ENCODE results near the gene NDUFA5.

The NDUFA5 gene

DNA sequence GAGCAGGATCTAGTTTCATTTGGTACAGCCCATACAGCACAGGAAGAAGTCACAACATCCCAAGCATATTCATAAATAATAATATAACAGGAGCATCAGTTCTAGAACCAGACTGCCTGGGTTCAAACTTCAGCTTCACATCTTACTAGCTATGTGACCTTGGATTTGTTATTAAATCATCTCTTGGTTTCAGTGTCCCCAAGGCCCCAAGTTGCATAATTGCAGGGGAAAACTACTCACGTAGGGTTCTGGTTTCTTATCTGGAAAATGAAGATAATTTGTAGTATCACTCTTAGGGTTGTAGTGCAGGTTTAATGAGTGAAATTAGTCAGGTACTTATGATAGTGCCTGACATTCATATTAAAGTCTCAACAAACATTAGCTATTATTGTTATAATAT is 17.7 kb downstream of the NDUFA5 start:
- ChIA-PET CTCF (interaction anchor here (1.0 to 3.6 kb wide), 5 partner anchors 10 to 45 kb away, joined by 3 to 25 read pairs (median 5); no protein-coding TSS in a partner anchor), POLR2A (no interaction called here)
- no peak overlapping the region for H3K4me3 ChIP-seq (ENCODE audit: control insufficient read depth in 1 of 7, extremely low read depth in 1 of 7, insufficient read depth in 4 of 7, low read depth in 2 of 7, low read length in 6 of 7)
- WGBS (ENCODE audit: insufficient coverage), result 100% methylated on average over 1 of the region's 1 CpG
- no peak overlapping the region for H3K27ac ChIP-seq (ENCODE audit: insufficient read depth in 1 of 2, low read depth in 1 of 2, low read length in 2 of 2, poor library complexity in 1 of 2, severe bottlenecking in 2 of 2)
- H3K9me3 ChIP-seq (ENCODE audit: control extremely low read depth in 1 of 5, control insufficient read depth in 4 of 5, insufficient read depth in 2 of 5, low read depth in 1 of 5, low read length in 4 of 5), result no peaks in the 10 kb centered on the region
- peaks cover 0 to 9% (median 5%) of the 10 kb centered on the region in 4 experiments for H3K4me1 ChIP-seq (ENCODE audit: control extremely low read depth in 1 of 4, control insufficient read depth in 4 of 4, insufficient read depth in 4 of 4, low read length in 3 of 4)
- DNase-seq, result no peak
- no peaks in the 10 kb centered on the region for H3K27me3 ChIP-seq (replicated peaks in 2 of 5; ENCODE audit: control insufficient read depth in 4 of 5, insufficient read depth in 5 of 5, low read length in 4 of 5)
- peaks cover 0 to 7% (median 4%) of the 10 kb centered on the region in 4 experiments for H3K36me3 ChIP-seq (ENCODE audit: control insufficient read depth in 4 of 4, insufficient read depth in 4 of 4, low read length in 3 of 4)

DNA sequence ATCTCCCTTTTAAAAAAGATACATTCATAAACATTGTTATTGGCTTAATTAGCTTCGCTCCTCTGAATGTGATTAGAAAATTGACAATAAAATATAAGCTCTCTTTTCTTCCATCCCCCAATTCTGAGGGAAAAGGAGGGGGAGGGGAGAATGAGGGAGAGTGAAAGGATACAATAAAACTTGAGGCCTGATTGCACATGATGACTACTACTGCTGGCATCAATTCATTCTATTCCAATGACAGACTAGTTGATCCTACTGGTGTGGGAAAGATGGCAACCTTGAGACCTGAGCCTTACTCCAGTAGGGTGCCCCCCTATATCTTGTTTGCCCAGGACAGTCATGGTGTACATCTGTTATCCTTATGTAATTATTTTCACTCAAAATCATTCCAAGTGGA is 18.7 kb downstream of the NDUFA5 start:
- no peak for DNase-seq
- peaks cover 0 to 7% (median 4%) of the 10 kb centered on the region in 4 experiments for H3K36me3 ChIP-seq (ENCODE audit: control insufficient read depth in 4 of 4, insufficient read depth in 4 of 4, low read length in 3 of 4)
- ChIA-PET POLR2A (no interaction called here), CTCF (interaction anchor here (1.0 to 3.6 kb wide), 4 partner anchors 9 to 44 kb away, joined by 3 to 25 read pairs (median 6); no protein-coding TSS in a partner anchor)
- H3K4me1 ChIP-seq (ENCODE audit: control extremely low read depth in 1 of 4, control insufficient read depth in 4 of 4, insufficient read depth in 4 of 4, low read length in 3 of 4), result peaks cover 0 to 14% (median 11%) of the 10 kb centered on the region in 4 experiments
- no peaks in the 10 kb centered on the region for H3K9me3 ChIP-seq (ENCODE audit: control extremely low read depth in 1 of 5, control insufficient read depth in 4 of 5, insufficient read depth in 2 of 5, low read depth in 1 of 5, low read length in 4 of 5)
- H3K27ac ChIP-seq (ENCODE audit: insufficient read depth in 1 of 2, low read depth in 1 of 2, low read length in 2 of 2, poor library complexity in 1 of 2, severe bottlenecking in 2 of 2), result no peak overlapping the region
- H3K4me3 ChIP-seq (ENCODE audit: control insufficient read depth in 1 of 7, extremely low read depth in 1 of 7, insufficient read depth in 4 of 7, low read depth in 2 of 7, low read length in 6 of 7), result no peak overlapping the region
- peaks cover 0 to 5% (median 3%) of the 10 kb centered on the region in 5 experiments for H3K27me3 ChIP-seq (replicated peaks in 2 of 5; ENCODE audit: control insufficient read depth in 4 of 5, insufficient read depth in 5 of 5, low read length in 4 of 5)
- WGBS (ENCODE audit: insufficient coverage), result no CpG with 5 or more reads among the region's 1 CpG

DNA sequence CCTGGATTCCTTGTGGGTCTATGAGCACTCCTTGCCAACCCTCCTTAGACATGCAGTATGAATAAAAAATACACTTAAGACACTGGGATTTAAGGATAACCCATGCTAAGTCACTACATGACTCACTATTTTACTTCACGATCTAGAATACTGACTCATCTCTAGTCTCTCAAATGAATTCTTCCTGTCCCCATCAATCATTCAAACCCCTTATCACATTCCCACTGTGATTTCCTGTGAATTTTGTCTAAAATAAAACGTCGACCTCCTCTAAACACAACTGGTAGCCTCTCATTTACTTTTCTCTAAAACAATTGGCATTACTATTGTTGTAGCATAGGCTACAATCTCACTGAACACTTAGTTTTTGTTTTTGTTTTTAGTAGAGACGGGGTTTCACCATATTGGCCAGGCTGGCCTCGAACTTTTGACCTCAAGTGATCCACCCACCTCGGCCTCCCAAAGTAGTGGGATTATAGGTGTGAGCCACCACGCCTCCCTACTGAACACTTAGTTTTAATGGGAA is 19.4 kb downstream of the NDUFA5 start:
- POLR2A ChIA-PET, result no interaction called here
- Histone ChIP-seq H3K4me1 (ENCODE audit: control extremely low read depth in 1 of 4, control insufficient read depth in 4 of 4, insufficient read depth in 4 of 4, low read length in 3 of 4) (peaks cover 0 to 15% (median 12%) of the 10 kb centered on the region in 4 experiments), H3K36me3 (ENCODE audit: control insufficient read depth in 4 of 4, insufficient read depth in 4 of 4, low read length in 3 of 4) (peaks cover 0 to 5% (median 3%) of the 10 kb centered on the region in 4 experiments), H3K4me3 (ENCODE audit: control insufficient read depth in 1 of 7, extremely low read depth in 1 of 7, insufficient read depth in 4 of 7, low read depth in 2 of 7, low read length in 6 of 7) (no peak overlapping the region), H3K27me3 (replicated peaks in 2 of 5; ENCODE audit: control insufficient read depth in 4 of 5, insufficient read depth in 5 of 5, low read length in 4 of 5) (peaks cover 4 to 11% (median 6%) of the 10 kb centered on the region in 5 experiments), H3K9me3 (ENCODE audit: control extremely low read depth in 1 of 5, control insufficient read depth in 4 of 5, insufficient read depth in 2 of 5, low read depth in 1 of 5, low read length in 4 of 5) (no peaks in the 10 kb centered on the region), H3K27ac (ENCODE audit: insufficient read depth in 1 of 2, low read depth in 1 of 2, low read length in 2 of 2, poor library complexity in 1 of 2, severe bottlenecking in 2 of 2) (no peak overlapping the region)
- 5% methylated on average over 3 of the region's 7 CpGs for WGBS (ENCODE audit: insufficient coverage)
- peak; percentile 25 to 66 (median 36) for DNase-seq
- CTCF ChIA-PET, result interaction anchor here (1.0 to 3.6 kb wide), 3 partner anchors 10 to 44 kb away, joined by 3 to 25 read pairs (median 10); no protein-coding TSS in a partner anchor

DNA sequence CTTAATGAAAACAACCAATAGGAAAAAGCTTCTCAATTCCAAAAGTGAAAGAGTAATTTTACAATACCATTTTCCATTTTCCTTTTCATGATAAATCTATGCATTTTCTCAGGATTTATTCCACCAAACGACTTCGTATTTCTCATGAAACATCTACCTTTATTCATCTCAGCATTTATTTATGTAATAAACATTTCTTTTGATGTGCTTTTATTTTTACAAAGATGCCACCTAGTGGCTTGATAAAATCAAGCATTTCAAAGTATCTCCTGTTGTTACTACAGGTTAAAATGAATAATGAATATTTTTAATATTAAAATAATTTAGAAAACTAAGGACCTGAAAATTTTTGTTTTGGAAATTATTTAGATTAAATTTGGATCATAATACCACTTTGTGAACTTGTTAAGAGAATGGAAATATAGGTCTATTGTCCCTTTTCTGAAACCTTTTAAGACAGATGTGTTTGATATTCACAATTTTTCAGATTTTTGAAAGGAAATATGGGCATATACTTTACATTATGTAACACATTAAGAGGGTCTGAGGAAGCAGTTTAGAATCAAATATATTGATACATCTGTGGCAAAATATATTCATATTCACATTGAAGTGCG is 20.5 kb downstream of the NDUFA5 start:
- H3K4me1 ChIP-seq (ENCODE audit: control extremely low read depth in 1 of 4, control insufficient read depth in 4 of 4, insufficient read depth in 4 of 4, low read length in 3 of 4), result peaks cover 0 to 17% (median 13%) of the 10 kb centered on the region in 4 experiments
- H3K9me3 ChIP-seq (ENCODE audit: control extremely low read depth in 1 of 5, control insufficient read depth in 4 of 5, insufficient read depth in 2 of 5, low read depth in 1 of 5, low read length in 4 of 5), result no peaks in the 10 kb centered on the region
- peaks cover 4 to 17% (median 6%) of the 10 kb centered on the region in 5 experiments for H3K27me3 ChIP-seq (replicated peaks in 2 of 5; ENCODE audit: control insufficient read depth in 4 of 5, insufficient read depth in 5 of 5, low read length in 4 of 5)
- CTCF ChIA-PET, result interaction anchor here (0.6 kb wide), 1 partner anchor 43 kb away, joined by 5 read pairs; no protein-coding TSS in a partner anchor
- POLR2A ChIA-PET, result no interaction called here
- H3K4me3 ChIP-seq (ENCODE audit: control insufficient read depth in 1 of 7, extremely low read depth in 1 of 7, insufficient read depth in 4 of 7, low read depth in 2 of 7, low read length in 6 of 7), result no peak overlapping the region
- peaks cover 0 to 3% (median 0%) of the 10 kb centered on the region in 4 experiments for H3K36me3 ChIP-seq (ENCODE audit: control insufficient read depth in 4 of 4, insufficient read depth in 4 of 4, low read length in 3 of 4)
- H3K27ac ChIP-seq (ENCODE audit: insufficient read depth in 1 of 2, low read depth in 1 of 2, low read length in 2 of 2, poor library complexity in 1 of 2, severe bottlenecking in 2 of 2), result no peak overlapping the region
- DNase-seq, result peak; percentile 26 to 67 (median 58)
- WGBS (ENCODE audit: insufficient coverage), result no CpG with 5 or more reads among the region's 3 CpGs

DNA sequence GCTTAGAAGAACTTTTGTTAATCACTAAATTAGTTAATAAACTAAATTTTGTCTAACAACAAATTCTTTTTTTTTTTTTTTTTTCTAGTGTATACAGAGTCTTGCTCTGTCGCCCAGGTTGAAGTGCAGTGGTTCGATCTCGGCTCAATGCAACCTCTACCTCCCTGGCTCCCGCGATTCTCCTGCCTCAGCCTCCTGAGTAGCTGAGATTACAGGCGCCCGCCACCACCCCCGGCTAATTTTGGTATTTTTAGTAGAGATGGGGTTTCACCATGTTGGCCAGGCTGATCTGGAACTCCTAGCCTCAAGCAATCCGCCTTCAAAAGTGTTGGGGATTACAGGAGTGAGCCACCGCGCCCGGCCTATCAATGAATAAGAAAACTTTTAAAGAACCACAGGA is 22.1 kb downstream of the NDUFA5 start:
- no peaks in the 10 kb centered on the region for H3K9me3 ChIP-seq (ENCODE audit: control extremely low read depth in 1 of 5, control insufficient read depth in 4 of 5, insufficient read depth in 2 of 5, low read depth in 1 of 5, low read length in 4 of 5)
- H3K4me1 ChIP-seq (ENCODE audit: control extremely low read depth in 1 of 4, control insufficient read depth in 4 of 4, insufficient read depth in 4 of 4, low read length in 3 of 4), result peaks cover 0 to 17% (median 13%) of the 10 kb centered on the region in 4 experiments
- H3K27me3 ChIP-seq (replicated peaks in 2 of 5; ENCODE audit: control insufficient read depth in 4 of 5, insufficient read depth in 5 of 5, low read length in 4 of 5), result peaks cover 4 to 20% (median 6%) of the 10 kb centered on the region in 5 experiments
- DNase-seq, result no peak
- 88% methylated on average over 6 of the region's 12 CpGs for WGBS (ENCODE audit: insufficient coverage)
- peak overlapping the region in 6 of 7 experiments; percentile 55 to 88 (median 72) for H3K4me3 ChIP-seq (ENCODE audit: control insufficient read depth in 1 of 7, extremely low read depth in 1 of 7, insufficient read depth in 4 of 7, low read depth in 2 of 7, low read length in 6 of 7)
- H3K27ac ChIP-seq (ENCODE audit: insufficient read depth in 1 of 2, low read depth in 1 of 2, low read length in 2 of 2, poor library complexity in 1 of 2, severe bottlenecking in 2 of 2), result no peak overlapping the region
- CTCF ChIA-PET, result interaction anchor here (0.6 to 2.8 kb wide), 4 partner anchors 19 to 1711 kb away, joined by 3 to 20 read pairs (median 3); no protein-coding TSS in a partner anchor
- POLR2A ChIA-PET, result interaction anchor here (0.7 to 0.8 kb wide), 2 partner anchors 15 to 214 kb away, joined by 3 read pairs; partner anchors contain the start of gene WASL
- H3K36me3 ChIP-seq (ENCODE audit: control insufficient read depth in 4 of 4, insufficient read depth in 4 of 4, low read length in 3 of 4), result peaks cover 0 to 2% (median 0%) of the 10 kb centered on the region in 4 experiments

DNA sequence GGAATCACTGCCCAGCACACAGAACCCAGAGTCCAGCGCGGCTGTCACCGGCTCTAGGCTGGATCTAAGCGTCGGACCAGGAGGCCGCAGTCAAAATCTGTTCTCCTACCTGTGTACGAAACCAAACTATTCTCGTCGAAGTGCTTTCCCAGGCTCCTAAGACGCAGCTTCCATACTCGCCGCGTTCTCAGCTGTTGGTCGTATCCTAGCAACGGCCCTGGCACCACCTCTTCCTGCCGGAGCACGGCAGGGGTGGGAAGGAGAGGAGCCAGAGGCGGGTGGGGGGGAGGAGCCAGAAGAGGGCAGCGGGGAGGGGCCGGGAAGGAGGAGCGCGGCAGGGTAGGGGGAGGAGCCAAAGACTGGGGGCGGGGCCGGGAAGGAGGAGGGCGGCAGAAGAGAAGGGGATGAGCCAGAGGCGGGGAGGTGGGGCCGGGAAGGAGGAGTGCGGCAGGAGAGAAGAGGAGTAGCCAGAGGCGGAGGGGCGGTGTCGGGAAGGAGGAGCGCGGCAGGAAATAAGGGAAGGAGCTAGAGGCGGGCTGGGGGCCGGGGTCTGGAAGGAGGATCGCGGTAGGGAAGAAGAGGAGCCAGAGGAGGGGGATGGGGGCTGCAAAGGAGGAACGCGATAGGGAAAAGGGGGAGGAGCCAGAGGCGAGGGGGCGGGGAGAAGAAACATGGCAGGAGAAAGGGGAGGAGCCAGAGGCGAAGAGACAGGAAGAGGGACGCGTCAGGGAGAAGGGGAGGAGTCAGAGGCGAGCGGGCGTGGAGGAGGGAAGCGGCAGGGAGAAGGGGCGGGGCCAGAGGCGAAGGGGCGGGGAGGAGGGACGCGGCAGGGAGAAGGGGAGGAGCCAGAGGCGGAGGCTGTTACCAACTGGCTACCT is 23.0 kb downstream of the NDUFA5 start, which contains the start of gene IQUB:
TSS of gene IQUB (minus strand) at position 213 of the 878 bp plus-strand sequence. CDS start 22,255 bp downstream, outside the sequence.
- POLR2A ChIA-PET, result interaction anchor here (0.5 to 0.8 kb wide), 3 partner anchors 14 to 214 kb away, joined by 3 read pairs; partner anchors contain the start of genes NDUFA5 and WASL
- CTCF ChIA-PET, result interaction anchor here (0.6 to 2.8 kb wide), 5 partner anchors 23 to 1712 kb away, joined by 3 to 20 read pairs (median 3); partner anchors contain the start of gene NDUFA5
- peak; percentile 94 to 96 (median 95) for DNase-seq
- Histone ChIP-seq H3K27me3 (replicated peaks in 2 of 5; ENCODE audit: control insufficient read depth in 4 of 5, insufficient read depth in 5 of 5, low read length in 4 of 5) (peaks cover 4 to 22% (median 6%) of the 10 kb centered on the region in 5 experiments), H3K27ac (ENCODE audit: insufficient read depth in 1 of 2, low read depth in 1 of 2, low read length in 2 of 2, poor library complexity in 1 of 2, severe bottlenecking in 2 of 2) (peak within 1 kb of the TSS in 1 of 2 experiments; percentile 64), H3K36me3 (ENCODE audit: control insufficient read depth in 4 of 4, insufficient read depth in 4 of 4, low read length in 3 of 4) (no peaks in the 10 kb centered on the region), H3K4me3 (ENCODE audit: control insufficient read depth in 1 of 7, extremely low read depth in 1 of 7, insufficient read depth in 4 of 7, low read depth in 2 of 7, low read length in 6 of 7) (peak within 1 kb of the TSS; percentile 63 to 88 (median 74)), H3K9me3 (ENCODE audit: control extremely low read depth in 1 of 5, control insufficient read depth in 4 of 5, insufficient read depth in 2 of 5, low read depth in 1 of 5, low read length in 4 of 5) (no peaks in the 10 kb centered on the region), H3K4me1 (ENCODE audit: control extremely low read depth in 1 of 4, control insufficient read depth in 4 of 4, insufficient read depth in 4 of 4, low read length in 3 of 4) (peaks cover 0 to 17% (median 13%) of the 10 kb centered on the region in 4 experiments)
- WGBS (ENCODE audit: insufficient coverage), result under 1% methylated on average over 46 of the region's 54 CpGs

Measured in common myeloid progenitor, CD34-positive (primary cell).